HG03457 (cell line): ENCODE results near the gene CDH1.
"Not testable (repeated sequence)": the region's sequence is repeated elsewhere in the genome, so short reads cannot be mapped to it uniquely, and the experiment has no call there.

Experiments
- ATAC-seq: cut with Tn5 transposase; IDR thresholded peaks from one replicate; pipeline ENCODE4 v1.9.1; 2021; ENCODE audit warnings: moderate number of reproducible peaks; ENCODE audit not compliant: unreplicated experiment

The CDH1 gene

DNA sequence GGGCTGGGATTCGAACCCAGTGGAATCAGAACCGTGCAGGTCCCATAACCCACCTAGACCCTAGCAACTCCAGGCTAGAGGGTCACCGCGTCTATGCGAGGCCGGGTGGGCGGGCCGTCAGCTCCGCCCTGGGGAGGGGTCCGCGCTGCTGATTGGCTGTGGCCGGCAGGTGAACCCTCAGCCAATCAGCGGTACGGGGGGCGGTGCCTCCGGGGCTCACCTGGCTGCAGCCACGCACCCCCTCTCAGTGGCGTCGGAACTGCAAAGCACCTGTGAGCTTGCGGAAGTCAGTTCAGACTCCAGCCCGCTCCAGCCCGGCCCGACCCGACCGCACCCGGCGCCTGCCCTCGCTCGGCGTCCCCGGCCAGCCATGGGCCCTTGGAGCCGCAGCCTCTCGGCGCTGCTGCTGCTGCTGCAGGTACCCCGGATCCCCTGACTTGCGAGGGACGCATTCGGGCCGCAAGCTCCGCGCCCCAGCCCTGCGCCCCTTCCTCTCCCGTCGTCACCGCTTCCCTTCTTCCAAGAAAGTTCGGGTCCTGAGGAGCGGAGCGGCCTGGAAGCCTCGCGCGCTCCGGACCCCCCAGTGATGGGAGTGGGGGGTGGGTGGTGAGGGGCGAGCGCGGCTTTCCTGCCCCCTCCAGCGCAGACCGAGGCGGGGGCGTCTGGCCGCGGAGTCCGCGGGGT is at the start of gene CDH1:
Gene CDH1 (plus strand): TSS at position 247 of the 684 bp plus-strand sequence. CDS start 124 bp downstream, at position 371.
- no peak for ATAC-seq

DNA sequence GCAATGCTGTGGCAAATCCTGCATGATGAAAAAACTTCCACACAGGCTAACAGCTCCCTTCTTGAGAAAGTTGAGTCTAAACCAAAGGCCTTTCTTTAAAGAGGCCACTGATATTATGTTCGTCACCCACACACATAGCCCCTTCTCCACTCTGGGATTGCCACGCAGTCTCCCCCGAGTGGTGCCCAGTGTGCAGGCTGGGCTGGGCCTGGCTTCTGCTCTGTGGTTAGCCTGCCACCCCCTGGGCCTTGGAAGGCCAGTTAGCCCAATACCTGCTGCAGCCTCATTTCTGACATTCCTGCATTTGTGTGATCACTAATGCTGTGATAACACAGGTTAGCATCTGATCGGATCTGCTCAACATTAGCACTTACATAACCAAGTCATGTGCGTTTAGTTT is 47.2 kb upstream of the CDH1 start:
- no peak for ATAC-seq

DNA sequence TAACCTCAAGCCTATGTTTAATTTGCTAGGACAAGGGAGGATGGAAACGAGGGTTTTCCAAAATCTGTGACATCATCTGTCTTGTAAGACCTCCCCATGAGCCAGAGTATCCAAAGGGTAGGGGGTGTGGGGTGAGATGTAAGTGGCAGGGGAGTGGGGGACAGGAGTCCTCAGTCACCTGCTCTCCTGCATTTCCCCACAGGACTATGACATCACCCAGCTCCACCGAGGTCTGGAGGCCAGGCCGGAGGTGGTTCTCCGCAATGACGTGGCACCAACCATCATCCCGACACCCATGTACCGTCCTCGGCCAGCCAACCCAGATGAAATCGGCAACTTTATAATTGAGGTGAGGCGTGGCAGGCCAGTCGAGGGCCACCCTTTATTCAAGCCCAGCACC is 41.5 kb upstream of the CDH1 start:
- no peak for ATAC-seq

DNA sequence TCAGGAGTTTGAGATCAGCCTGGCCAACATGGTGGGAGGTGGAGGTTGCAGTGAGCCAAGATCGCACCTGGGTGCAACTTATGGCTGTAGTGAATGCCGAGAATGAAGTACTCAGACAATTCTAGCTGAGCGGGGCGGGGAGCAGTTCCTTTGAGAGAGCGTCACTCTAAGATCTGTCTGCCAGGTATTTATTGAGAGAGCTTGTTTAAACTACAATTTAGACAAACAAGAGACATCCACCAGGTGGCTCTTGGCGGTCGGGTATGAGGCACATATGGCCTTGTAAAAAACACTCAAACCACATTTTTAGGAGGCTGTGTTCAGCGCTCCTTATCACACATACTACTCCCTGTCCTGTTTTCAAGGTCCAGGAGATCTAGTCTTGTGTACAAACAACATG is 40.6 kb upstream of the CDH1 start:
- no peak for ATAC-seq

DNA sequence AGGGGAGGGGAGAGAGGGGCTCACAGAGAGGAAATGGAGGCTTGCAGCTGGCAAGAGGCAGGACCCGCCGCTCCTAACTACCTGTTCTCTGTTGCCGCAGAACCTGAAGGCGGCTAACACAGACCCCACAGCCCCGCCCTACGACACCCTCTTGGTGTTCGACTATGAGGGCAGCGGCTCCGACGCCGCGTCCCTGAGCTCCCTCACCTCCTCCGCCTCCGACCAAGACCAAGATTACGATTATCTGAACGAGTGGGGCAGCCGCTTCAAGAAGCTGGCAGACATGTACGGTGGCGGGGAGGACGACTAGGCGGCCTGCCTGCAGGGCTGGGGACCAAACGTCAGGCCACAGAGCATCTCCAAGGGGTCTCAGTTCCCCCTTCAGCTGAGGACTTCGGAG is 39.0 kb upstream of the CDH1 start:
- ATAC-seq = no peak

DNA sequence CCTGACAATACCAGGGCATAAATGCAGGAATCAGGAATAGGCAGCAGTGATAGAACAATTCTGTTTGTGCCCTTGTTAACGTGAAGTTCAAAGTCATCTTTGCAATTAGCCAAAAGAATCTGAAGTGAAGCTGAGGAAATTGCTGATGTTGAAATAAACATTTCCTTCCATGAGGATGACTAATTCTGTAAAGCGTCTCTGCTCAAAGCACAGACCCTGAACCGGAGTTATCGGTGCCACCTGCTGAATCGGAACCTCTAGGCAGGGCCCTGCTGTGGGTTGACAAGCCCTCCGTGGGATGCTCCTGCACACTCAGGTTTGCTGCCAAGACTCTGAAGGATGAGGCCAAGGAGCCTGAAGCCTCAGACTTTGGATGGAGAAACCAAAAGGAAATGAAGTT is 37.0 kb upstream of the CDH1 start:
- ATAC-seq = no peak

DNA sequence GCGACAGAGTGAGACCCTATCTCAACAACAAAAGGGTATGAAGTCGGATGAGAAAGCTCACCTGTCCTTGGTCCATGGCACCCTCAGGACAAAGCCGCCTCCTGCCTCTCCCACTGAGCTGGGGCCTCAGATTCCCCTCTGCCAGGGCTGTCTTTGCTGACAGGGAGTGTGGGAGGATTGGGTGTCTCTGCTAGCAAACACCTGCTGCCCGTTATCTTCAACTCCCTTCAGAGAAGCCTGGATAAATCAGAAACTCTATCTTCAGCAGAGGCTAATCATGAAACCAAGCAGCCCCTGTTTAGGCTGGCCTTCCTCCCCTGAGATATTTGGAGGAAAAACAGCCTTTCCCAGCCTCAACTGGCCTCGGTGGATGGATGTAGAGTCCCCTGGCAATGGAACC is 36.3 kb upstream of the CDH1 start:
- ATAC-seq = no peak

DNA sequence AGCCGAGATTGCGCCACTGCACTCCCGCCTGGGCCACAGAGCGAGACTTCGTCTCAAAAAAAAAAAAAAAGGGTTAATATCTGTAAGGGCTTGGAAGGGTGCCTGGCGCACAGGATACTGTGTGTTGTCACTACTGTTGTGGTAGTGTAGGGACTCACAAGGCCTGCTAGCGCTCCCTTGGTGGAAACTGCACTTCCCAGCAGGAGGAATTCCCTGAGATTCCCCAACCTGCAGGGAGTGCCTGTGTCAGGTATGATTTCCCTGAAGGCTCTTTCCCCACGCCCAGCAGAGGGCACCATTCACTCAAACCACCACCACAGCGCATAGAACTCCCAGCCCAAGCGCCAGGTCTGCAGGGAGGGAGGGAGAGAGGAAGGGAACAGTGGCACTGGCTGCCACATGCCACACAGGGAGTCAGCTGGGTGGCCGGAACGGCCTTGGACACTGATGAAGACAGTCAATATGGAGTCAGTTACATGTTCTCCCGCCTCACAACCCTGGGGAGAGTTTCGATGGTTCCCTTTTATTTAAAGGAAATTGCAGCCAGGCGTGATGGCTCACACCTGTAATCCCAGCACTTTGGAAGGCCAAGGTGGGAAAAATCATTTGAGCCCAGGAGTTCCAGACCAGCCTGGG is 32.7 kb upstream of the CDH1 start:
- no peak for ATAC-seq

DNA sequence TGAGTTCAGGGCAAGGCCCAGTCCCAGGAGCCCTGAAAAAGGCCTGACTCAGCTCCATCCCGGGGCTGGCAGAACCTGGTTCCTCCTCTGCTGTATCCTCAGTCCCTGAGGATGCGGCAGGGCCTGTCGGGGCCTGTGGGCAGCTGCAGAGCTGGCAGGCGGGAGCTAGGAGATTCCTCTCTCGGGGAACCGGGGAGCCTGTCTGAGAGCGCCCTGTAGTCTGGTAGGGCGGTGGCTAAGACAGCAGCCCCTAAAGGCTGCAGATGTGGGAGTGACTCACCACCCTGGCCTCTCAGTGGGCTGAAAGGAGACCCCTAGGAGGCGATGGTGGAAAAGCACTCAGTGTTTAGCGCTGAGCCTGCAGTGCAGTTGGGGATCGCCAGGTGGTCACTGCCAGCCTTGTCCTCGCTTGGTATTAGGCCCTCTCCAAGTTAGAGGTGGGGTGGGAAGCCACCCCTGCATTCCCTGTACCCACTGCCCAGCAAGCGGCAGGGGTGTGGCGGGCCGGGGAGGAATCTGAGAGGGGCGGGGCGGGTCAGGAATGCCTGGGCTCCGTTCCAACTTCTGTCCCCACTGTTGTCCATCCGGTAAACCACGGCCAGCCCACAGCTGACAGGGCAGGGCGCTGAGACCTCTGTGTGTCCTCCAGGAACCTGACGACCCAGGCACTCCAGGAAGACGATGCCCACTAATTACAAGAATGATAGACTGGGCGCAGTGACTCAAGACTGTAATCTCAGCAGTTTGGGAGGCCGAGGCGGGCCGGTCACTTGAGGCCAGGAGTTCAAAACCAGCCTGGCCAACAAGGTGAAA is 29.5 kb upstream of the CDH1 start:
- ATAC-seq = no peak

DNA sequence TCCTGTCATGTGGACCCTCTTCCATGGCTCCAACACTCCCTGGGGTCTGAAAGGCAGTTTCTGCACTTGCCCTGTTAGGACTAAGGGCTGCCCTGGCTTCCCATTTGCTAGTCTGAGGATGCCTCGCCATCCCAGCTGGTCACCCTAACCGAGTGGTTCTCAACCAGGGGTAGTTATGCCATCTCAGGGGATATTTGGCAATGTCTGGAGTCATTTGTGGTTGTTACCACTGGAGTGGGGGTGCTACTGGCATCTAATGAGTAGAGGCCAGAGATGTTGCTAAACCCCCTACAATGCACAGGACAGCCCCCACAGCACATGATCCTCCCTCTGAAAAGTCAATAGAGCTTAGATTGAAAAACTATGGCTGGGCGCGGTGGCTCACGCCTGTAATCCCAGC is 26.9 kb upstream of the CDH1 start:
- no peak for ATAC-seq

DNA sequence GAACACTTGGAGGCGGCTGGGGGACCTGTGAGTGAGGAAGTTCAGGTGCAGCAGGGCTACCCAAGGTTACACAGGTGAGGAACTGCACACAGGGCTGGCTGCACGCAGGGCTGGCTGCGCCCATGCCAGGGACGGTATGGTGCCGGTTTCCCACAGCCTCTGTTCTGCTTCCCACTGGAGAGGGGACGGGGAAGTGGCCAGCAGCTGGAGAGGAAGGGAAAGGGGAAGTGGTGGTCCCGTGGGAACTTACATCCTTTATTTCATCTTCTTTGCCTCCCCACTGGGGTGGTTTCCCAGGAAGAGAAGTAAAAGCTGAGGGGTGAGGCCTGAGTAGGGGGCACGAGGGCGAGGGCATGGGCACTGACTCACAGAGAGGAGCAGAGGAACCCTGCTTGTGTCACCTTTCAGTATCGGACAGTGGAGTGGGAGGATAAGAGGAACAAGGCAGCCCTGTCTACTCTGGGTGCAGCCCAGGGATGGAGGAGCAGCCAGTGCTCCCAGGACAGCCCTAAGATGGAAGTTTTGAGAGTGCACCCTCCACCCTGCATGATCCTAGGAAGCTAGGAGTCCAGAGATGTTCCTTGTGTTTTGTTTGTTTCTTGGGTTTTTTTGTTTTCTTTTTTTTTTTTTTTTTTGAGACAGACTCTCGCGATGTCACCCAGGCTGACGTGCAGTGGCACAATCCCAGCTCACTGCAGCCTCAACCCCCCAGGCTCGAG is 25.5 kb upstream of the CDH1 start:
- ATAC-seq = no peak

DNA sequence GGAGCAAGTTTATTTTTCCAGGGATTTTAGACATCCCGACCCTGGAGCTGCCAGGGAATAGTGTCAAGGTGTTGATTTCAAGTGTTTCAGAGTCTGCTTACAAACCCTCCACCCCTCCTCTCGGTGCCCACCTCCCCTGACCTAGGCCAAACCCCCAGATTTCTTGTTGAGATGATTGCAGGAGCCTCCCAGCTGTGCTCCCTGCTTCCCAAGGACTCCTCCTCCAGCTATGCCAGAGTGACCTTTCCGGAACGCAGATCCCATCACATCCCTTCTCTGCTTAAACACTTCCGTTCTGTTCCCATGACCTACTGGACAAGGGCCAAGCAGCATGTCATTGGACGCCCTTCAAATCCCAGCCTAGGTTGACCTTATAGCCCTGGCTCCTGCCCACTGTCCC is 23.7 kb upstream of the CDH1 start:
- no peak for ATAC-seq

DNA sequence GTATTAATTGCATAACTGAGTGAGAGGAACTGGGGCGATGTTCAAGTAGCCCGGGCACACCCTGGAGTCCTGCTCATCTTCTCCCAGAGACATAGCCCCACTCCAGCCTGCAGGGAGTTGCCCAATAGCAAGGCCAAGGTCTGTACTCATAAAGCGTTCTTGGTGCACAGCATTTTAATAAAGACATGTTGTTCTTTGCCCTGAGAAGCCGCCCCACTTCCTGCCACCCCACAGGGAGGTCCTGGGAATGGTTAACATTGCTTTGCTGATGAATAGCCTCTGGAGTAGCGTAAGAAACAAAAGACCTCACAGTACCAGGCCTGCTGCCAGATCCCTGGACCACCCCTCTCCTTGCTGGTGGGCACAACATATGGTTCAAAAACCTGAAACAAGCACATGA is 21.6 kb upstream of the CDH1 start:
- ATAC-seq = no peak

DNA sequence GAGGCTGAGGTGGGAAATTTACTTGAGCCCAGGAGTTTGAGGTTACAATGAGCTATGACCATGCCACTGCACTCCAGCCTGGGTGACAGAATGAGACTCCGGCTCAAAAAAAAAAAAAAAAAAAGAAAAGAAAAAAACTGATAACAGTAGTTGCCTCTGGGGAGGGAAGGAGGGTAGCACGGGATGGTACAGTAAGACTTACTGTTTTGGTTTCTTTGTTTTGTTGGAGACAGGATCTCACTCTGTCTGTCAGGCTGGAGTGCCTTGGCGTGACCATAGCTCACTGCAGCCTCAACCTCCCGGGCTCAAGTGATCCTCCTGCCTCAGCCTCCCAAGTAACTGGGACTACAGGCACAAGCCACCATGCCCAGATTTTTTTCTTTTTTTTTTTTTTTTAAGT is 20.6 kb upstream of the CDH1 start:
- not testable (repeated sequence) for ATAC-seq

DNA sequence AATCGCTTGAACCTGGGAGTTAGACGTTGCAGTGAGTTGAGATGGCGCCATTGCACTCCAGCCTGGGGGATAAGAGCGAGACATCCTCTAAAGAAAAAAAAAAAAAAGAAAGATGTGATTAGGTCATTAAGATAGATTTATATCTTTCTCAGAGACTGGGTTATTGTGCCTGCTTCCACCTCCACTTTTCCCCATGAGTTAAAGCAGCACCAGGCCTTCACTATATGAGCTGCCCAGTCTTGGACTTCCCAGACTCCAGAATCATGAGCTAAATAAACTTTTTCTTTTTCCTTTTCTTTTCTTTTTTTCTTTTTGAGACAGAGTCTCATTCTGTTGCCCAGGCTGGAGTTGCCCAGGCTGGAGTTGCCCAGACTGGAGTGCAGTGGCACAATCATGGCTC is 19.4 kb upstream of the CDH1 start:
- ATAC-seq = no peak

DNA sequence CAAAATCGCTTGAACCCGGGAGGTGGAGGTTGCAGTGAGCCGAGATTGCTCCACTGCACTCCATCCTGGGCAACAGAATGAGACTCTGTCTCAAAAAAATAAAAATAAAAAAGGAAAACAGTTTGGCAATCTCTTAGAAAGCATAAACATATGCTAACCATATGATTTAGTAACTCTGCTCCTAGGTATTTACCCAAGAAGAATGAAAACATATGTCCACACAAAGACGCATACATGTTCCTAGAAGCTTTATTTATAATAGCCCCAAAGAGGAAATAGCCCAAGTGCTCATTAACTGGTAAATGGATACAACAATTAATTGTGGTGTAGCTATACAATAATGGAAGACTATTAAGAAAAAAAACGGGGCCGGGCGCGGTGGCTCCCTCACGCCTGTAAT is 18.5 kb upstream of the CDH1 start:
- no peak for ATAC-seq

DNA sequence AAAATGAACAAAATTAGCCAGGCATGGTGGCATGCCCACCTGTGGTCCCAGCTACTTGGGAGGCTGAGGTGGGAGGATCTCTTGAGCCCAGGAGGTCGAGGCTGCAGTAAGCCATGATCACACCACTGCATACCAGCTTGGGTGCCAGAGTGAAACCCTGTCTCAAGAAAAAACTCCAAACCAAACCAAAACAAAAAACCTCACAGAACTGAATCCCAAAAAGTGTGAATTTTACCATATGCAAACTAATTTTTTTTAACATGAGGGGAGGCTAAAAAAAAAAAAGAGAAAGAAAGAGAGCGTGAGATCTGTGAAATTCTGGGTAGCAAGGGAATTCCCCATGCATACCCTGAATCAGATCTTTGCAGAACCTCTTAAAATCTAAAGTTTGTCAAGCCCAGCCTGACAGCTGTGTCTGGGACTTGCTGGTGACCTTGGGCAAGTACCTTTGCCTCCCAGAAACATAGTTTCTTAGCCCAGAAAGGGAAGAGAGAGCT is 17.1 kb upstream of the CDH1 start:
- ATAC-seq = no peak

DNA sequence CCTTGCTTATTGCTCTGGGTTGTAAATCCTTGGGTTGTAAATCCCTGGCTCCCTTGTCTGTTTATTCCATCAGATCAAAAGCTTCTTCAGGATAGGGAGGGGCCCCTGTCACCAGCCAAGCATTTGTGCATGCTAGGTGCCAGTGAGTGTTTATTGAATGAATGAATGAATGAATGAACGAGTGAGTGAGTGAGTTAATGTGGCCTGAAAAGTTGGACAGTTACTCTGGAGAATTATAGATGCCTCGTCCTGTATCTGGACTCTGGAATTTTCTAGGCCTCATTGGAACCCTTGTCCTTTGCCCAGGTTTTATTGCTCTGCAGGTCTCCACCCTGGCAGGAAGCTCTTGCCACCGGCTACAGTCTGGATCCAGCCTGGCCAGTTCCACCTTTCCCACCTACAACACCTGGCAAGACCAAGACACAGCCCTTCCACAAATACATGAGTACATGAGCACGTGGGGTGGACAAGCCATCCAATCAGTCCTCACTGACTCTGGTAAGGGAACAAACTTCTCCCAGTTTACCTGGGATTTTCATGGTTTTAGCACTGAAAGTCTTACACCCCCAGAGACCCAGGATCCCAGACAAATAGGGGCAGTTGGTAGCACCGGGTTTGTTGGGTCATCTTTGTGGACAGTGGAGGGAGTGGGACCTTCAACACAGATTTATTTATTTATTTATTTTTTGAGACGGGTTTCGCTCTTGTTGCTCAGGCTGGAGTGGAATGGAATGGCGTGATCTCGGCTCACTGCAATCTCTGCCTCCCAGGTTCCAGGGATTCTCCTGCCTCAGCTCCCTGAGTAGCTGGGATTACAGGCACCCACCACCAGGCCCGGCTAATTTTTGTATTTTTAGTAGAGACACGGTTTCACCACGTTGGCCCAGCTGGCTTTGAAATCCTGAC is 14.7 kb upstream of the CDH1 start:
- no peak for ATAC-seq

DNA sequence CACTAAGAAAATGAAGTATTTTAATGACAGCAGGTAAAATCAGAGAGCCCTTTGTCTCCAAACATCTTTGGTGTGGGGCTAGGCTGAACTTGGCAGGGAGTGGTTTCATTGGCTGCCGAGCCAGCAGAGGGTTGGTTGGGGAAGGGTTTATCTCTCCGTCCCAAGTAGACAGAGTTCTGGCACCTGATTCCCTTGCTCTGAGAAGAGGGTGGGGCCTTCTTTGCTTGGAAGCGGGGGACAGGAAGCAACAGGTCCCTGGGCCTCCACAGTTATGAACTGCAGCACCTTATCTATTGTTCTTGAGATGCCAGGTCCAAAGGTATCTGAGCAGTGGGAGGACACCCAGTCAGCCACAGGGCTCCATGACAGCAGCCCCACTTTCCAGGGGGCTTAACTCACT is 12.3 kb upstream of the CDH1 start:
- no peak for ATAC-seq

DNA sequence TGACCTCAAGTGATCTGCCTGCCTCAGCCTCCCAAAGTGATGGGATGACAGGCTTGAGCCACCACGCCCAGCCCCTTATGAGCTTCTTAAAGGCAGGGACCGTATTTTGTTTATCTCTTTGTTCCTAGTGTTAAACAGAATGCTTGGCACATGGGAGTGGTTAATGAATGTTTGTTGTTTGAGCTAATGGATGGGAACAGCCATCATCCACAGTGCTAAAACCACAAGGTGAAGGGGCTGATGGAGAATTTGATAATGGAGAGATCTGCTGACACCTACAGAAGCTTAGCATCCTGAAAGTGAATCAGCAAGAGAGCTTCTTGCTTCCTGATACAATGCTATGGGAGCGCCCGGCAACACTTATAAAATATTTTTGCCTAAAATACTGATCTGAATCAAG is 8.6 kb upstream of the CDH1 start:
- no peak for ATAC-seq
